ENCODE data around the gene SLX4IP.

DNA sequence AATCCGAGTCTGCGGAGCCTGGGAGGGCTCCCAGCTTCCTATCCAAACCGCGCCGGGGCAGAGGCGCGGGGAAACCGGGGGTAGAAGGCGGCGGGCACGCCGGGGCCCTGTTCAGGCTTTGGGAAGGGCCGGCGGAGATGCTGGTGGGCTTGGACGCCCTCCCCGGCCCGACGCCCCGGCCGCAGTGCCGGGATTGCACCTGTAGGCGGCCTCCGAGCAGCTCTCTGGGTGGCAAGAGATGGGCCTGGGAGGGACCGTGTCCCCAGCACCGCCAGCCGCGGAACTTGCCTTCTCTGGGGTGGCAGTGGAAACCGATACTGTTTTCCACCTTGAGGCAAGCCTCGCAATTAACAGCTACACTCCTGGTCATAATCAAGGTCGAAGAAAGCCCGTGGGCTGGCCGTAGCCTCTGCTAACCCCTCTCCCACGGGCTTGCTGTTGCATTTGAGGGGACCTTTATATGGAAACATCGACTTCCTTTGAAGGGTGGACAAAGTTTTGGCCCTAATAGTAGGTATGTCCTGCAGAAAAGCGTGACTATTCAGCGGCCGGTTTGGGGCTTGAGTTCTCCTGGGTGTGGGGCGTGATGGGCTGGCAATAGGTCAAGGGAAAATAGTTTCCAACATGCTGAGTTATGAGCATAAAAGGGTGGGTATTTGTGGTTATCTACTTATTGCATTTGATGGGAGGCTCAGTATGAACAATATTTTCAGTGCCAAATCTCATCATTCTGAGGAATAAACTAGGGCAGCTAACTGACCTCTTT lies 239.8 kb downstream of the SLX4IP start:
- TF ChIP-seq FOXP2 (optimal IDR thresholded peaks at IDR 0.05; ENCODE audit: borderline replicate concordance, extremely low read depth, extremely low read length, insufficient read depth), result peak; percentile 53
- TF ChIP-seq, protein P1, sequence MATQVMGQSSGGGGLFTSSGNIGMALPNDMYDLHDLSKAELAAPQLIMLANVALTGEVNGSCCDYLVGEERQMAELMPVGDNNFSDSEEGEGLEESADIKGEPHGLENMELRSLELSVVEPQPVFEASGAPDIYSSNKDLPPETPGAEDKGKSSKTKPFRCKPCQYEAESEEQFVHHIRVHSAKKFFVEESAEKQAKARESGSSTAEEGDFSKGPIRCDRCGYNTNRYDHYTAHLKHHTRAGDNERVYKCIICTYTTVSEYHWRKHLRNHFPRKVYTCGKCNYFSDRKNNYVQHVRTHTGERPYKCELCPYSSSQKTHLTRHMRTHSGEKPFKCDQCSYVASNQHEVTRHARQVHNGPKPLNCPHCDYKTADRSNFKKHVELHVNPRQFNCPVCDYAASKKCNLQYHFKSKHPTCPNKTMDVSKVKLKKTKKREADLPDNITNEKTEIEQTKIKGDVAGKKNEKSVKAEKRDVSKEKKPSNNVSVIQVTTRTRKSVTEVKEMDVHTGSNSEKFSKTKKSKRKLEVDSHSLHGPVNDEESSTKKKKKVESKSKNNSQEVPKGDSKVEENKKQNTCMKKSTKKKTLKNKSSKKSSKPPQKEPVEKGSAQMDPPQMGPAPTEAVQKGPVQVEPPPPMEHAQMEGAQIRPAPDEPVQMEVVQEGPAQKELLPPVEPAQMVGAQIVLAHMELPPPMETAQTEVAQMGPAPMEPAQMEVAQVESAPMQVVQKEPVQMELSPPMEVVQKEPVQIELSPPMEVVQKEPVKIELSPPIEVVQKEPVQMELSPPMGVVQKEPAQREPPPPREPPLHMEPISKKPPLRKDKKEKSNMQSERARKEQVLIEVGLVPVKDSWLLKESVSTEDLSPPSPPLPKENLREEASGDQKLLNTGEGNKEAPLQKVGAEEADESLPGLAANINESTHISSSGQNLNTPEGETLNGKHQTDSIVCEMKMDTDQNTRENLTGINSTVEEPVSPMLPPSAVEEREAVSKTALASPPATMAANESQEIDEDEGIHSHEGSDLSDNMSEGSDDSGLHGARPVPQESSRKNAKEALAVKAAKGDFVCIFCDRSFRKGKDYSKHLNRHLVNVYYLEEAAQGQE (IDR thresholded peaks at IDR 0.05; ENCODE audit: insufficient read depth in 1 of 2, low read depth in 2 of 2, low read length in 2 of 2), result no peak
- no peak for TF ChIP-seq POLR2AphosphoS5 (IDR thresholded peaks at IDR 0.05; ENCODE audit: low read depth, low read length)
- no peak for TF ChIP-seq TAF1 (IDR thresholded peaks at IDR 0.05; ENCODE audit: borderline replicate concordance, insufficient read depth, low read length)
- no peak for TF ChIP-seq SIN3A (IDR thresholded peaks at IDR 0.05; ENCODE audit: borderline replicate concordance, insufficient read depth, low read length)

Measured in PFSK-1 (cell line).